HepG2 (cell line): Measurements from ENCODE around the gene ANO6. TPM values are rescaled to one million over a fixed set of nuclear protein-coding genes. Genes with fewer than 3 reads are reported as not detected.

ENCODE experiments used
- ATAC-seq: fragments of 200-7000 bp; cut with Tn5 transposase; 3 replicates; pipeline ENCODE4 v1.9.1; 2020; ENCODE audit warnings: mild to moderate bottlenecking, moderate library complexity
- BruUV-seq: library from RNA; stranded (reverse); fragments of 400-500 nt; replicated peaks from 2 replicates; lab custom pipeline; 2021; lab: Mats Ljungman, UMichigan
- CTCF ChIA-PET: fragments of 300-600 bp; formaldehyde crosslinking; extraction: SDS; loops from one replicate; lab custom pipeline; 2021; ENCODE audit warnings: low total read pairs, inconsistent platforms, low intra/inter-chr PET ratio; lab: Yijun Ruan, JAX
- POLR2A ChIA-PET: fragments of 350-600 bp; sonication (Branson Sonifier 250); formaldehyde crosslinking; loops from one replicate; lab custom pipeline; 2020; ENCODE audit warnings: antibody characterized with exemption, inconsistent platforms; lab: Yijun Ruan, JAX
- DNase-seq: peaks from one replicate; pipeline ENCODE4 v3.0.0-alpha.2; 2015; ENCODE audit warnings: low spot score
- FAIRE-seq: peaks from 3 replicates; lab custom pipeline; 2011; peaks lifted over from hg19 to GRCh38; lab: Jason Lieb, UNC
- H2AFZ ChIP-seq: one replicate; pipeline ENCODE4 v1.6.1; 2011; ENCODE audit warnings: low read length, inconsistent platforms
- H3K27ac ChIP-seq: fragments of 300-600 bp; 3 replicates; pipeline ENCODE4 v1.8.0; 2011; ENCODE audit warnings: mixed run types, mild to moderate bottlenecking, mixed read lengths, low read length, inconsistent platforms; ENCODE audit not compliant: insufficient read depth; ENCODE audit errors: extremely low read length
- H3K27me3 ChIP-seq, 2 experiments: fragments of 200-600 bp in 1 of 2; 2 replicates in 1 of 2; 3 replicates in 1 of 2; pipeline versions ENCODE4 v1.6.0 to v1.8.0; 2011; ENCODE audit warnings: low read length in 2 of 2, mild to moderate bottlenecking in 2 of 2, moderate library complexity in 2 of 2, inconsistent platforms in 1 of 2; ENCODE audit not compliant: insufficient read depth in 2 of 2, control insufficient read depth in 1 of 2
- H3K36me3 ChIP-seq, 2 experiments: fragments of 200-600 bp in 1 of 2; replicated peaks in 1 of 2; 2 replicates in 1 of 2; 3 replicates in 1 of 2; pipeline versions ENCODE4 v1.5.1 to v1.8.0; 2011; ENCODE audit warnings: low read length in 2 of 2, inconsistent platforms in 1 of 2; ENCODE audit not compliant: insufficient read depth in 2 of 2, control insufficient read depth in 1 of 2
- H3K4me1 ChIP-seq: 2 replicates; pipeline ENCODE4 v1.5.1; 2012; ENCODE audit warnings: low read length, inconsistent platforms; ENCODE audit not compliant: insufficient read depth
- H3K4me2 ChIP-seq: 2 replicates; pipeline ENCODE4 v1.6.0; 2011; ENCODE audit warnings: low read depth, low read length, inconsistent platforms
- H3K4me3 ChIP-seq, 3 experiments: fragments of 200-600 bp in 1 of 3; sonication (generic), shearing (Covaris generic) in 1 of 3; replicated peaks in 1 of 3; 2 replicates each; pipeline ENCODE4 v1.5.1; 2011 to 2016; ENCODE audit warnings: low read length in 3 of 3, inconsistent platforms in 2 of 3, low read depth in 2 of 3, mild to moderate bottlenecking in 2 of 3, control low read depth in 1 of 3, mixed read lengths in 1 of 3; ENCODE audit not compliant: insufficient read depth in 1 of 3
- H3K79me2 ChIP-seq: one replicate; pipeline ENCODE4 v1.6.1; 2011; ENCODE audit warnings: low read length, inconsistent platforms; ENCODE audit not compliant: insufficient read depth
- H3K9ac ChIP-seq: 2 replicates; pipeline ENCODE4 v1.6.0; 2011; ENCODE audit warnings: mild to moderate bottlenecking, low read depth, low read length, inconsistent platforms; ENCODE audit not compliant: insufficient read depth
- H3K9me3 ChIP-seq: 2 replicates; pipeline ENCODE4 v1.5.1; 2012; ENCODE audit warnings: mild to moderate bottlenecking, low read length
- H4K20me1 ChIP-seq: 2 replicates; pipeline ENCODE4 v1.6.0; 2011; ENCODE audit warnings: inconsistent platforms, mild to moderate bottlenecking, low read length, moderate library complexity; ENCODE audit not compliant: insufficient read depth
- EEA1 ChIP-seq: sonication (generic); formaldehyde crosslinking; IDR thresholded peaks from 2 replicates; pipeline ENCODE4 v1.5.1; 2020; ENCODE audit warnings: mild to moderate bottlenecking, missing genetic modification reagents, borderline replicate concordance
- HIVEP1 ChIP-seq: sonication (generic); formaldehyde crosslinking; IDR thresholded peaks from 2 replicates; pipeline ENCODE4 v1.4.0; 2020; ENCODE audit warnings: mild to moderate bottlenecking, missing genetic modification reagents
- POGZ ChIP-seq: sonication (generic); formaldehyde crosslinking; IDR thresholded peaks from 2 replicates; pipeline ENCODE4 v1.4.0; 2020; ENCODE audit warnings: mild to moderate bottlenecking, missing genetic modification reagents
- PRMT3 ChIP-seq: sonication (generic); formaldehyde crosslinking; IDR thresholded peaks from 2 replicates; pipeline ENCODE4 v1.8.1; 2022; ENCODE audit warnings: low read depth, mild to moderate bottlenecking, moderate library complexity, missing genetic modification reagents, borderline replicate concordance
- SKIL ChIP-seq: sonication (generic); formaldehyde crosslinking; IDR thresholded peaks from 2 replicates; pipeline ENCODE4 v1.8.0; 2022; ENCODE audit warnings: missing genetic modification reagents, mild to moderate bottlenecking, moderate library complexity, borderline replicate concordance
- SRY ChIP-seq: sonication (generic); formaldehyde crosslinking; IDR thresholded peaks from 2 replicates; pipeline ENCODE4 v1.8.0; 2022; ENCODE audit warnings: mild to moderate bottlenecking, missing genetic modification reagents
- ZC3H13 ChIP-seq: sonication (generic); formaldehyde crosslinking; IDR thresholded peaks from 2 replicates; pipeline ENCODE4 v1.8.1; 2023; ENCODE audit warnings: mild to moderate bottlenecking, missing genetic modification reagents, moderate library complexity
- ZNF354B ChIP-seq: sonication (generic); formaldehyde crosslinking; IDR thresholded peaks from 2 replicates; pipeline ENCODE4 v1.8.0; 2022; ENCODE audit warnings: mild to moderate bottlenecking, missing genetic modification reagents
- ZNF670 ChIP-seq: sonication (generic); formaldehyde crosslinking; IDR thresholded peaks from 2 replicates; pipeline ENCODE4 v1.8.0; 2022; ENCODE audit warnings: mild to moderate bottlenecking, missing genetic modification reagents, borderline replicate concordance
- WGBS: methylation state at CpG from one replicate; pipeline ENCODE4 v1.1.6; 2017; ENCODE audit warnings: low lambda C conversion rate; 5-methylcytosine and 5-hydroxymethylcytosine counted together
- in situ Hi-C: cut with HindIII; loops from 2 replicates; pipeline ENCODE4 v1.10.0; 2017; ENCODE audit warnings: low pct_unique_long_range_greater_than_20kb; ENCODE audit not compliant: extremely low pct_ligation_motif_present
- intact Hi-C: fragments of 100-400 bp; cut with micrococcal nuclease; formaldehyde crosslinking; loops from one replicate; pipeline ENCODE4 v1.10.0; 2022; ENCODE audit not compliant: unreplicated experiment
- polyA plus RNA-seq, 8 experiments: library from polyadenylated mRNA; depleted of rRNA in 3 of 8; stranded (reverse) in 7 of 8; unstranded in 1 of 8; fragments of >200 nt; fragmentation: Illumina TruSeq in 4 of 8; extraction: Trizol in 4 of 8; gene quantifications; 2 replicates each; pipeline versions ENCODE4 v1.2.1 to v1.2.3, GENCODE V29; 2011 to 2016; ENCODE audit warnings: low read depth in 4 of 8, missing spikeins in 1 of 8, mixed read lengths in 1 of 8; ENCODE audit not compliant: insufficient read depth in 1 of 8
- total RNA-seq, 5 experiments: library from RNA; depleted of rRNA; stranded (reverse); fragments of >200 nt; fragmentation: Illumina TruSeq; extraction: Trizol; gene quantifications; 2 replicates each; pipeline ENCODE4 v1.2.3, GENCODE V29; 2016; ENCODE audit warnings: low read depth in 1 of 5

Gene ANO6
- total and polyA plus RNA-seq, 2 of the 13 experiments (the other 11 are each of a cell fraction or from before 2014, with no cell fraction given), result 37.8 to 57.1 TPM

DNA sequence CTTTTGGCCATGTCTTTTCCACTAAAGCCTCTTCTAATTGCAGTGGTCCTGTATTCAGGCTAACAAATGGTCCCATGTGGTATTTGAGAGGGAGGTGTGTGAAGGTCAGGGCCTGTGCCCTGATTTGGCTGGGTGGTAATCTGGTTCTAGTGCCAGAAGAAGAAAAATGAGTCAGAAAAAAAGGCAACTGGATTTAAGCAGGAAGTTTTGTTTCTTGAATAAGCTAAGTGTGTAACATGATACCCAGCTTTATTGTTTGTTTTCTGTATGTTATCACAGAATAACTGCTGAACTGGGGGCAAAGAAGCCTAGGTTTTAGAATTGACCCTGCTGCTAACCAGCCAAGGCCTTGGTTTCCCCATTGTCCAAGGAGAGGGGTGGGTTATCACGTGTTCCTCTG lies 134.0 kb downstream of the ANO6 start:
- Histone ChIP-seq H3K9ac (no peak overlapping the region), H3K27ac (no peak overlapping the region), H3K27me3 (no peaks in the 10 kb centered on the region), H3K4me3 (no peak overlapping the region), H3K4me1 (peaks cover 13% of the 10 kb centered on the region), H3K4me2 (no peak overlapping the region), H2AFZ (no peak overlapping the region), H3K79me2 (no peaks in the 10 kb centered on the region), H3K36me3 (peaks cover 10 to 29% of the 10 kb centered on the region in 2 experiments), H4K20me1 (no peaks in the 10 kb centered on the region), H3K9me3 (no peaks in the 10 kb centered on the region)
- POLR2A ChIA-PET, result no interaction called here
- BruUV-seq, result no TSS peak
- in situ Hi-C loops, result no loop called here
- ATAC-seq (no peak), DNase-seq (no peak), FAIRE-seq (no peak)
- 100% methylated on average over 1 of the region's 1 CpG for WGBS
- intact Hi-C loops, result no loop called here
- CTCF ChIA-PET, result no interaction called here
- TF ChIP-seq ZC3H13 (CRISPR knock-in tag), result no peak
- TF ChIP-seq SKIL (CRISPR knock-in tag), result no peak
- no peak for TF ChIP-seq PRMT3 (CRISPR knock-in tag)
- TF ChIP-seq ZNF670, result no peak
- no peak for TF ChIP-seq HIVEP1
- no peak for TF ChIP-seq ZNF354B
- no peak for TF ChIP-seq SRY (CRISPR knock-in tag)
- no peak for TF ChIP-seq POGZ (CRISPR knock-in tag)
- no peak for TF ChIP-seq EEA1 (CRISPR knock-in tag)
